ENCODE measurements around the gene CREB5.
A peak's percentile ranks its signal among the peaks of the same experiment; 100 is the strongest.

Gene CREB5

GRCh38 chr7:28480595-28480994 lies 68.3 kb downstream of the CREB5 start:
- DNase-seq = no peak

- no peak for DNase-seq
Measured at GRCh38 chr7:28481091-28481926, 69.0 kb downstream of the CREB5 start.

- DNase-seq = no peak
Measured at GRCh38 chr7:28483112-28483511, 70.8 kb downstream of the CREB5 start.

- DNase-seq = no peak
Measured at GRCh38 chr7:28483908-28484605, 71.7 kb downstream of the CREB5 start.

- no peak for DNase-seq
Measured at GRCh38 chr7:28484606-28484935, 72.3 kb downstream of the CREB5 start.

GRCh38 chr7:28487487-28487886 lies 75.2 kb downstream of the CREB5 start:
- DNase-seq = no peak

GRCh38 chr7:28488061-28488791 lies 75.9 kb downstream of the CREB5 start:
- DNase-seq = no peak

- DNase-seq = peak; percentile 73 to 90
Measured at GRCh38 chr7:28490831-28491230, 78.5 kb downstream of the CREB5 start.

GRCh38 chr7:28493477-28493876 lies 81.2 kb downstream of the CREB5 start:
- no peak for DNase-seq

- no peak for DNase-seq
Measured at GRCh38 chr7:28497009-28497408, 84.7 kb downstream of the CREB5 start.

GRCh38 chr7:28498636-28499035 lies 86.3 kb downstream of the CREB5 start:
- no peak for DNase-seq

- DNase-seq = no peak
Measured at GRCh38 chr7:28500138-28500537, 87.8 kb downstream of the CREB5 start.

GRCh38 chr7:28502408-28502807 lies 90.1 kb downstream of the CREB5 start:
- DNase-seq = no peak

- DNase-seq = no peak
Measured at GRCh38 chr7:28503396-28503795, 91.1 kb downstream of the CREB5 start.

- no peak for DNase-seq
Measured at GRCh38 chr7:28505014-28505413, 92.7 kb downstream of the CREB5 start.

- DNase-seq = no peak
Measured at GRCh38 chr7:28505867-28506266, 93.5 kb downstream of the CREB5 start.

GRCh38 chr7:28507525-28508282 lies 95.4 kb downstream of the CREB5 start:
- no peak for DNase-seq

- DNase-seq = peak; percentile 93 to 96
Measured at GRCh38 chr7:28509251-28510025, 97.1 kb downstream of the CREB5 start.

- no peak for DNase-seq
Measured at GRCh38 chr7:28510026-28510369, 97.7 kb downstream of the CREB5 start.

- no peak for DNase-seq
Measured at GRCh38 chr7:28512668-28513440, 100.5 kb downstream of the CREB5 start.

- DNase-seq = no peak
Measured at GRCh38 chr7:28516390-28517172, 104.3 kb downstream of the CREB5 start.
